Keratinocyte (primary cell): Measurements from ENCODE around the gene METTL21A.

ENCODE experiments used
- EZH2 ChIP-seq: IDR thresholded peaks from one replicate; pipeline ENCODE4 v1.6.1; 2012; ENCODE audit warnings: inconsistent platforms, mild to moderate bottlenecking, low read length, moderate library complexity
- TF ChIP-seq, protein P1 (sequence below), 3 experiments: IDR thresholded peaks in 1 of 3; conservative IDR thresholded peaks in 1 of 3; optimal IDR thresholded peaks in 1 of 3; 2 replicates in 2 of 3; 3 replicates in 1 of 3; pipeline versions ENCODE3 to v1.5.1; 2011; ENCODE audit warnings: low read length in 3 of 3, mild to moderate bottlenecking in 3 of 3, moderate library complexity in 2 of 3, control low read depth in 1 of 3, inconsistent platforms in 1 of 3; ENCODE audit not compliant: insufficient read depth in 2 of 3; ENCODE audit errors: extremely low read depth in 1 of 3

DNA sequence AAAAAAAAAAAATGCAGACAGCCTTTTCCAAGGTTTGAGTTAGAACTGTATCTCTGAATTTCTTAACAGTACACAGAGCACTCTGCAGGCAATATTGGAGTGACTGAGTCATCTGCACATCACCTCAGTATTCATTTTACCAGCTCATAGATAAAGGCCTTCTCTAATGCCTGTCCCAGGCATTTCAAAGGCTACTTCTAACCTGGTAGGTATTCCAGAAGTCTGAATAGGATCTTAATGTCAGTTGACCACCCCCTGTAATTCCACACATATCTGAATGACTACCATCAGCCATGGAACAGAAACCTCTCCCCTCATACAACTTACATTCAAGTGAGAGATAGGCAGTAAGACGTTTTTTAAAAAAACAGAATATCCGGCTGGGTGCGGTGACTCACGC, 9.0 kb downstream of the METTL21A start:
- TF ChIP-seq, protein P1, sequence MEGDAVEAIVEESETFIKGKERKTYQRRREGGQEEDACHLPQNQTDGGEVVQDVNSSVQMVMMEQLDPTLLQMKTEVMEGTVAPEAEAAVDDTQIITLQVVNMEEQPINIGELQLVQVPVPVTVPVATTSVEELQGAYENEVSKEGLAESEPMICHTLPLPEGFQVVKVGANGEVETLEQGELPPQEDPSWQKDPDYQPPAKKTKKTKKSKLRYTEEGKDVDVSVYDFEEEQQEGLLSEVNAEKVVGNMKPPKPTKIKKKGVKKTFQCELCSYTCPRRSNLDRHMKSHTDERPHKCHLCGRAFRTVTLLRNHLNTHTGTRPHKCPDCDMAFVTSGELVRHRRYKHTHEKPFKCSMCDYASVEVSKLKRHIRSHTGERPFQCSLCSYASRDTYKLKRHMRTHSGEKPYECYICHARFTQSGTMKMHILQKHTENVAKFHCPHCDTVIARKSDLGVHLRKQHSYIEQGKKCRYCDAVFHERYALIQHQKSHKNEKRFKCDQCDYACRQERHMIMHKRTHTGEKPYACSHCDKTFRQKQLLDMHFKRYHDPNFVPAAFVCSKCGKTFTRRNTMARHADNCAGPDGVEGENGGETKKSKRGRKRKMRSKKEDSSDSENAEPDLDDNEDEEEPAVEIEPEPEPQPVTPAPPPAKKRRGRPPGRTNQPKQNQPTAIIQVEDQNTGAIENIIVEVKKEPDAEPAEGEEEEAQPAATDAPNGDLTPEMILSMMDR (optimal IDR thresholded peaks at IDR 0.05 in 1 of 3, IDR thresholded peaks at IDR 0.05 in 1 of 3, conservative IDR thresholded peaks at IDR 0.05 in 1 of 3; ENCODE audit: extremely low read depth in 1 of 3, insufficient read depth in 2 of 3, low read length in 3 of 3), result no peak
- no peak for TF ChIP-seq EZH2
